SJCRH30 (cell line): ENCODE results near the gene GPR55. TPM values are rescaled to one million over a fixed set of nuclear protein-coding genes. Genes with fewer than 3 reads are reported as not detected.

ENCODE experiments used
- DNase-seq, 2 experiments: peaks; one replicate each; pipeline ENCODE4 v3.0.0-alpha.2; 2015 to 2020
- H3K27ac ChIP-seq: fragments of 250-450 bp; sonication (Bioruptor Pico); 2 replicates; pipeline ENCODE4 v1.5.1; 2020; ENCODE audit warnings: mild to moderate bottlenecking, moderate library complexity
- H3K27me3 ChIP-seq: fragments of 250-450 bp; sonication (Bioruptor Pico); 2 replicates; pipeline ENCODE4 v1.5.1; 2020; ENCODE audit warnings: mild to moderate bottlenecking, moderate library complexity
- H3K36me3 ChIP-seq: fragments of 250-450 bp; sonication (Bioruptor Pico); 2 replicates; pipeline ENCODE4 v1.5.1; 2020; ENCODE audit warnings: mild to moderate bottlenecking, moderate library complexity
- H3K4me1 ChIP-seq: fragments of 250-450 bp; sonication (Bioruptor Pico); 2 replicates; pipeline ENCODE4 v1.5.1; 2020; ENCODE audit warnings: mild to moderate bottlenecking, moderate library complexity
- H3K4me3 ChIP-seq: fragments of 250-450 bp; sonication (Bioruptor Pico); 2 replicates; pipeline ENCODE4 v1.5.1; 2020; ENCODE audit warnings: mild to moderate bottlenecking, moderate library complexity
- H3K9me3 ChIP-seq: fragments of 250-450 bp; sonication (Bioruptor Pico); replicated peaks from 2 replicates; pipeline ENCODE4 v1.5.1; 2020; ENCODE audit warnings: mild to moderate bottlenecking, moderate library complexity
- total RNA-seq: library from RNA; depleted of rRNA; stranded (reverse); fragments of >200 nt; shearing (Covaris generic); gene quantifications from 2 replicates; pipeline ENCODE4 v1.2.3, GENCODE V29; 2014

Gene GPR55
- total RNA-seq, 1 experiment from 2014 or later: 0.10 TPM

DNA sequence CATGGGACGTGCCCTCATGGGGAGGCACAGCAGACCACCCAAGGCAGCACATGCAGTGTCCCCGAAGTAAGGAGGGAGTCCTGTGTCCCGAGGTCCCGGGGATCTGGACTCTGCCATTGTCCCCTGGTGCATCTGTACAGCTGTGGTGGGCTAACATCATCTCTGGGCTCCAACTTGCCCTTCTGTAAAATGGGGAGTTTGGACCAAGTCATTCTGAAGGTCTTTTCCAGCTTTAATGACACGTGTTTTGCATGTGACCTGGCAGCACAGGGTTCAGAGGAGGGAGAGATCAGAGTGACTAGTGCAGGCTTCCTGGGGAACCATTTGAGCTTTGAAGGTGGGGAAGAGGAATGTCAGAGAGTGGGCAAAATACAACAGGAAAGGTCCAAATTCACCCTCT is 38.8 kb downstream of the GPR55 start:
- Histone ChIP-seq H3K27ac (no peak overlapping the region), H3K4me3 (no peak overlapping the region), H3K36me3 (no peaks in the 10 kb centered on the region), H3K9me3 (no peaks in the 10 kb centered on the region), H3K27me3 (peaks cover 6% of the 10 kb centered on the region), H3K4me1 (no peaks in the 10 kb centered on the region)
- no peak for DNase-seq

DNA sequence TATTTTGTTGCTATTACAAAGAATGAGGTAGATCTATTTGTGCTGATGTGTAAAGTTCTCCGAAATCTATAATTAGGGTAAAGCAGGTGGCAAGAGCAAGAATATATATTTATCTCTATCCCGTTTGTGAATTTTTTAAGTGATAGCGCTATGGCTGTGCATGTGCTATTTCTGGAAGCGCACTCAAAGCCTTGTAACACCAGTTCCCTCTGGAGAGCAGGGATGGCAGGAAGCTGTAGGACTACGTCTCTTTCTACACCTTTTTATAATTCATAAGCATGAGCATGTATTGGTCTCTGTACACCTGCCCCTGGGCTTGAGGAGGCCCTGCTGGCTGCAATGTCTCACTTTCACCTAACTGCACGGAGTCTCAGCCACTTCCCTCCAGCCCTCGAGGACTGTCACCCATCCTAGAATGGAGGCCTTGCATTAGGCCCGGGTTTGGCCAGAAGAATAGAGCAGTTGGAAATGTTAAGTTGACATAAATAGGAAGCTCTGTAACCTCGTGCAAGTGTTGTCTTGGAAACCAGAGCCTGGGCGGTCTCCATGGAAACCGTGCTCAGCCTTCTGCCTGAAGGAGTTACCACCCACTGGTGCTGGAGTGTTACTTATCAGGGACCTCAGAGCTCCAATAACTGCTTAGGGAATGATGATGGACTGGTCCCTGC is 39.4 kb downstream of the GPR55 start:
- H3K27me3 ChIP-seq: peaks cover under 1% of the 10 kb centered on the region
- no peaks in the 10 kb centered on the region for H3K4me1 ChIP-seq
- H3K36me3 ChIP-seq: no peaks in the 10 kb centered on the region
- no peaks in the 10 kb centered on the region for H3K9me3 ChIP-seq
- no peak overlapping the region for H3K27ac ChIP-seq
- DNase-seq: no peak
- H3K4me3 ChIP-seq: no peak overlapping the region

DNA sequence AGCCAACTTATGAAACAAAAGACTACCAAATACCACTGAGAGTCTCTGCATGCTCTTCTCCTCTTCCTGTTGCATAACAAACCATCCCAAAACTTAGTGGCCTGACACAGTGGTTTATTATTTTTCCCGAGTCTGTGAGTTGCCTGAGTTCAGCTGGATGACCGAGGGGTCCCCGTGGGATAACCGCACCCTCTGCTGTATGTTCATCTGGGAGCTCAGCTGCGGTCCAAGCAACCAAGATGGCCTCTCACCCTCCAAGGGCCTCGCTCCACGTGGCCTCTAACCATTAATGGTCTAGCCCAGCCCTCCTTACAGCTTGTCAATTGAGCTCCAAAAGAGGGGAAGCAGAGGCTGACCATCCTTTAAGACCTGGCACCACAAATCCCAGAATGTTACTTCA is 43.2 kb downstream of the GPR55 start:
- DNase-seq: no peak
- H3K36me3 ChIP-seq: no peaks in the 10 kb centered on the region
- H3K27ac ChIP-seq: no peak overlapping the region

DNA sequence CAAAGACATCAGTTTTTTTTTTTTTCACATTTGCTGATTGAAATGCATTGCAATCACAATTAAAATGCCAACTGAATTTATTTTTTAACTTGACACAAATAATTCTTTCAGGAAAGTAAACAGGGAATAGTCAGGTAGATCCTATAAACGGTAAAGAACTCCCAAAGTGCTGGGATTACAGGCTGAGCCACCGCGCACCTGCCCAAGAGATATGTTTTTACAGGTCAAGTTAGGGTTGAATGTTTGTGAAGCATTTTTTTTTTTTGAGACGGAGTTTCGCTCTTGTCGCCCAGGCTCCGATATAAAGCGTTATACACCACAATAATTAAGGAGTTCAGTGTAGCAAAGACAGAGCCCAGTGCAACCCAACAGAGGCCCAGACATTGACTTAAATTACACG is 45.2 kb downstream of the GPR55 start:
- no peak overlapping the region for H3K4me3 ChIP-seq
- no peaks in the 10 kb centered on the region for H3K27me3 ChIP-seq
- no peak for DNase-seq
- H3K9me3 ChIP-seq: no peaks in the 10 kb centered on the region
- peaks cover 3% of the 10 kb centered on the region; the same call in 1 of the 2 replicates for H3K4me1 ChIP-seq
- H3K36me3 ChIP-seq: no peaks in the 10 kb centered on the region
- H3K27ac ChIP-seq: no peak overlapping the region

More for the DNA sequence above, 43.2 kb downstream of the GPR55 start:
- peaks cover 3% of the 10 kb centered on the region; the same call in 1 of the 2 replicates for H3K4me1 ChIP-seq
- no peaks in the 10 kb centered on the region for H3K27me3 ChIP-seq
- H3K9me3 ChIP-seq: no peaks in the 10 kb centered on the region
- H3K4me3 ChIP-seq: no peak overlapping the region

DNA sequence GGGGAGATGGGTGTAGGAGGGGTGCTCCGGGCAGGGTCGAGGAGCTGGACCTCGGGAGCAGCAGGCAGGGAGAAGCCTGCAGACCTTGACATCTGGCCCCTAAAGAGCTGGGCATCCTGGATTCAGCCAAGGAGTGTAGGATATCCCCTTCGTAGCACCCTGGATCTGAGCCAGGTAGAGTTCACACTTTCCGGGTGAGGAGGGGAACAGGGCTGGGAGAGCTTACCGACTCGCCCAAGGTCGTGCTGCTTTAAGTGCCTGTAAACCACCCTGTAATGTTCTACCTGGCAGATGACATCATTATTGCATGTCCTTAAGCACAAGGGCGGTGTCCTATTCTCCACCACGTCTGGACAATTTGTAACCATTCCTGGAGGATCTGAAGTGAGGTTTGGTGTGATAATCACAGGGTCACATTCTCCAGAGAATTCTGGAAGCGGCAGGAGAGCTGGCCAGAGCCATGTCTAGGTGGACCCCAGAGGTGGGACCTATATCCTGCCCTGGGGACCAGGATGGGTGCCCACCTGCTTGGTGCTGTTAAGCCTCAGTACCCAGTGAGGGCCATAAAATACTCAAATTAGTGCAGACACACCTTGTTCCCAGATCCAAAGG is 45.7 kb downstream of the GPR55 start:
- DNase-seq: no peak
- H3K36me3 ChIP-seq: no peaks in the 10 kb centered on the region
- no peak overlapping the region for H3K4me3 ChIP-seq
- H3K27ac ChIP-seq: no peak overlapping the region
- H3K27me3 ChIP-seq: no peaks in the 10 kb centered on the region
- H3K4me1 ChIP-seq: peaks cover 3% of the 10 kb centered on the region; the same call in 1 of the 2 replicates
- H3K9me3 ChIP-seq: no peaks in the 10 kb centered on the region

DNA sequence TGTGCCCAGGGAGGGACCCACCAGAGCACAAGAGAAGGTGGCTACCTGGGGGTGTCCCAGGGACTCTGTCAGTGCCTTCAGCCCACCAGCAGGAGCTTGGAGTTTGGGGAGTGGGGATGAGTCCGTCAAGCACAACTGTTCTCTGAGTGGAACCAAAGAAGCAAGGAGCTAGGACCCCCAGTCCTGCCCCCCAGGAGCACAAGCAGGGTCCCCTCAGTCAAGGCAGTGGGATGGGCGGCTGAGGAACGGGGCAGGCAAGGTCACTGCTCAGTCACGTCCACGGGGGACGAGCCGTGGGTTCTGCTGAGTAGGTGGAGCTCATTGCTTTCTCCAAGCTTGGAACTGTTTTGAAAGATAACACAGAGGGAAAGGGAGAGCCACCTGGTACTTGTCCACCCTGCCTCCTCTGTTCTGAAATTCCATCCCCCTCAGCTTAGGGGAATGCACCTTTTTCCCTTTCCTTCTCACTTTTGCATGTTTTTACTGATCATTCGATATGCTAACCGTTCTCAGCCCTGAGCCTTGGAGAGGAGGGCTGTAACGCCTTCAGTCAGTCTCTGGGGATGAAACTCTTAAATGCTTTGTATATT is 46.3 kb downstream of the GPR55 start:
- DNase-seq: no peak
- Histone ChIP-seq H3K36me3 (no peaks in the 10 kb centered on the region), H3K9me3 (no peaks in the 10 kb centered on the region)

DNA sequence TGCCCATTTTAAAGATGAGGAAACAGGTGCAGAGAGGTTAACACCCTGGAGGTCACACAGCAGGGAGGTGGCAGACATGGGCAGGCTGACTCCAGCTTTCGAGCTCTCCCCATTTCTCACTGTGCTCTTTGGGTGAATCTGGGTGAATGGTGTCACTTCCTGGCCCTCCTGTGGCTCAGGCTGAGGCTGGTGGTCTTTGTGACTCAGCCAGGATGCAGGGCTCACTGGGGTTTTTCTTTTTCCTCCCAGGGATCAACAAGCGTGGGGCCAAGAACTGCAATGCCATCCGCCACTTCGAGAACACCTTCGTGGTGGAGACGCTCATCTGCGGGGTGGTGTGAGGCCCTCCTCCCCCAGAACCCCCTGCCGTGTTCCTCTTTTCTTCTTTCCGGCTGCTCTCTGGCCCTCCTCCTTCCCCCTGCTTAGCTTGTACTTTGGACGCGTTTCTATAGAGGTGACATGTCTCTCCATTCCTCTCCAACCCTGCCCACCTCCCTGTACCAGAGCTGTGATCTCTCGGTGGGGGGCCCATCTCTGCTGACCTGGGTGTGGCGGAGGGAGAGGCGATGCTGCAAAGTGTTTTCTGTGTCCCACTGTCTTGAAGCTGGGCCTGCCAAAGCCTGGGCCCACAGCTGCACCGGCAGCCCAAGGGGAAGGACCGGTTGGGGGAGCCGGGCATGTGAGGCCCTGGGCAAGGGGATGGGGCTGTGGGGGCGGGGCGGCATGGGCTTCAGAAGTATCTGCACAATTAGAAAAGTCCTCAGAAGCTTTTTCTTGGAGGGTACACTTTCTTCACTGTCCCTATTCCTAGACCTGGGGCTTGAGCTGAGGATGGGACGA is 47.1 kb downstream of the GPR55 start:
- Histone ChIP-seq H3K27ac (no peak overlapping the region), H3K9me3 (no peaks in the 10 kb centered on the region), H3K27me3 (no peaks in the 10 kb centered on the region; the same call in 1 of the 2 replicates), H3K4me3 (no peak overlapping the region), H3K4me1 (peaks cover 3% of the 10 kb centered on the region; the same call in 1 of the 2 replicates), H3K36me3 (no peaks in the 10 kb centered on the region)
- no peak for DNase-seq

More for the DNA sequence above, 46.3 kb downstream of the GPR55 start:
- Histone ChIP-seq H3K4me3 (no peak overlapping the region), H3K4me1 (peaks cover 3% of the 10 kb centered on the region; the same call in 1 of the 2 replicates), H3K27me3 (no peaks in the 10 kb centered on the region), H3K27ac (no peak overlapping the region)

DNA sequence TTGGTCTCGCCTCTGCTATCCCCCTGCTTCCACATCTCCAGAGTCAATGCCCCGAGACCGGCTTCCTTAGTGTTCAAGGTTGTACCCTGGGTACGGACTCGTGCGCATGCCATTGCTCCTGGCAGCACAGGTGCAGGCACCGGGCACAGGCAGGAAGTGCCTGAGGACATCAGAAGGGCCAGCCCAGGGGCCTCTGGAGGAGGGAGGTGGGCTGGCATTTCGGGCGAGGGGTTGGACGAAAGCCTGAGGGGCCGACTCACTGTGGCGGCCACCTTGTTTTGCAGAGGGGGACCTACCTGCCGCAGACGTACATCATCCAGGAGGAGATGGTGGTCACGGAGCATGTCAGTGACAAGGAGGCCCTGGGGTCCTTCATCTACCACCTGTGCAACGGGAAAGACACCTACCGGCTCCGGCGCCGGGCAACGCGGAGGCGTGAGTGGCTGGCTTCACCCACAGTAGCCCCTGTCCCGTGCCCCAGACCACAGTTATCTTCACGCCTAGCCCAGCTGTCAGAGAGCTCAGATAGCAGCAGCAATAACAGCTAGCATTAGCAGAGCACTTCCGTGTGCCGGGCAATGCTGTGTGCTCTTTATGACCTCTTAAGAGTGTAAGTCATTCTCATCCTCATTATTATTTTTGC is 47.8 kb downstream of the GPR55 start:
- peaks cover 7% of the 10 kb centered on the region; the same call in 1 of the 2 replicates for H3K27me3 ChIP-seq

DNA sequence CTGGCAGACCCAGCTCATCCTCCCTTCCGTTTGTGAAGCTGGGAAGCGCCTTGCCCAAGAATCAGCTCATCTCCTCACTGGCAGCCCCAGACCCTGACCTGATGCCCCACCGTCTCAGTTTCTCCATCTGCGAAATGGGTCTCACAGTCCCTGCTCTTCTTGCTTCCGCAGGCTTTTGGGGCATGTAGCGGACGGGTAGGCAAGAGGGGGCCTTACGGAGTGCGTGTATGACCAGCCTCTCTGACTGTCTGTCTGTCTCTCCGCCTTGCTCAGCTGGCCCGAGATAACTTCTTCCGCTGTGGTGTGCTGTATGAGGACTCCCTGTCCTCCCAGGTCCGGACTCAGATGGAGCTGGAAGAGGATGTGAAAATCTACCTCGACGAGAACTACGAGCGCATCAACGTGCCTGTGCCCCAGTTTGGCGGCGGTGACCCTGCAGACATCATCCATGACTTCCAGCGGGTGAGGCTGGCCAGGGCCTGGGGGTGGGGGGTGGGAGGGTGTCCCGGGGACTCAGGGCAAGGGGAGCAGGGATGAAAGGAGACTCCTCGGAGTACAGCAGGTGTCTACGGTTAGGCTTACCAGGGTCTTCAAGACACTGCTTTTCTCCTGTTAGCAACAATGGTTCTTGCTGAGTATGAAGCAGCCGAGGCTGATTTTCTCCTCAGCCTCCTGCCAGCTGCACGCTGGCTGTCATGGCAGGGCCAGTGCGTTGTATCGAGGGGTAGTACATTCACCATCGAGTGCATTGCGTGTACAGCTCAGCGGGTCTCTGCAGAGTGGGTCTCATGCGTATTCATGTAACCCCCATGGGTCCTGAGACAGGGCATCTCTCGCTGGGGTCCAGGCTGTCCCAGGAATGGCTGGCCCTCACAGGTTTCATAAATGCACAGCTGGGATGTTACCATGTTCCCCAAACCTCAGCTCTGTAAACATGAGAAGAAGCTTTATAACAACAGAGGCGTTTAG is 49.4 kb downstream of the GPR55 start:
- Histone ChIP-seq H3K27me3 (peaks cover 10% of the 10 kb centered on the region; the same call in 1 of the 2 replicates), H3K9me3 (no peaks in the 10 kb centered on the region), H3K4me3 (no peak overlapping the region), H3K36me3 (no peaks in the 10 kb centered on the region), H3K4me1 (peaks cover 15% of the 10 kb centered on the region), H3K27ac (no peak overlapping the region)
- DNase-seq: no peak

More for the DNA sequence above, 47.8 kb downstream of the GPR55 start:
- H3K9me3 ChIP-seq: no peaks in the 10 kb centered on the region
- peaks cover 3% of the 10 kb centered on the region; the same call in 1 of the 2 replicates for H3K4me1 ChIP-seq
- no peak overlapping the region for H3K27ac ChIP-seq
- no peak for DNase-seq
- no peaks in the 10 kb centered on the region for H3K36me3 ChIP-seq
- no peak overlapping the region for H3K4me3 ChIP-seq

DNA sequence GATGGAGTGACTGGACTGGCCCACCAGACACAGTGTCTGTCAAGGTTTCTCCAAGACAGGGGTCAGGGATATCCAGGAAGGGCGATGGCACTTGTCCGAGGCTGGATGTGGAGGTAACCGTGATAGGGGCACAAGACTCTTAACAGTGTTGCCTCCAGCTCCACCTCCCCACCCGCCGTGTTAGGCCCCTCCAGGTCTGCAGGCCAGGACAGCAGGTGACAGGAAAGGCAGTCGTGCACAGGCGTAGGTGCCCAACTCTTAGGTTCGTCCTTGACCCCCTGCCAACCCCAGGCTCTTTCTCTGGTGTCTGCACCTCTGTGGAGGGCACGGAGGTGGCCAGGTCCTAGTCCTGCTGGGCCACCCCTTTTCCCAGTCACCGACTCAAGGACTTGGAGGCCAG is 50.2 kb downstream of the GPR55 start:
- Histone ChIP-seq H3K36me3 (no peaks in the 10 kb centered on the region), H3K27me3 (peaks cover 10% of the 10 kb centered on the region; the same call in 1 of the 2 replicates), H3K4me3 (no peak overlapping the region), H3K4me1 (peaks cover 23% of the 10 kb centered on the region), H3K9me3 (no peaks in the 10 kb centered on the region), H3K27ac (no peak overlapping the region)
- DNase-seq: no peak

DNA sequence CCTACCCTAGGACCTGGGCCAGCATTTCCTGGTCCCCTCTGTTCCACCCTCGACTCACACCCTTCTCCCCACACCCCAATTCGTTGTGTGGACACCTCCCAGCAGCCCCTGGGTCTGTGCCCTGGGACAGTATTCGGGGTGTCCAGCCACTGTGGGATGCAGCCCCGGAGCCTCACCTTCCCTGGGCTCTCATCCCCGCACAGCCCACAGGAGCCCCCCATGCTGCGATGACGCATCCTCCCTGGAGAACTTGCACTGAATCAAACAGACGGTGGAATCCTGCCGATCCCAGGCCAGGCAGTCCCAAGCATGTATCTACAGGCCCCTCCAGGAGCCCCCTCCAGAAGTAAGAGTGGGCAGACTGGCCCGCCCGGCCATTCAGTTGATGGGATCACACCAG is 50.6 kb downstream of the GPR55 start:
- Histone ChIP-seq H3K4me3 (no peak overlapping the region), H3K9me3 (no peaks in the 10 kb centered on the region), H3K27ac (no peak overlapping the region), H3K36me3 (no peaks in the 10 kb centered on the region), H3K27me3 (peaks cover 11% of the 10 kb centered on the region; the same call in 1 of the 2 replicates), H3K4me1 (peaks cover 27% of the 10 kb centered on the region)
- DNase-seq: no peak

DNA sequence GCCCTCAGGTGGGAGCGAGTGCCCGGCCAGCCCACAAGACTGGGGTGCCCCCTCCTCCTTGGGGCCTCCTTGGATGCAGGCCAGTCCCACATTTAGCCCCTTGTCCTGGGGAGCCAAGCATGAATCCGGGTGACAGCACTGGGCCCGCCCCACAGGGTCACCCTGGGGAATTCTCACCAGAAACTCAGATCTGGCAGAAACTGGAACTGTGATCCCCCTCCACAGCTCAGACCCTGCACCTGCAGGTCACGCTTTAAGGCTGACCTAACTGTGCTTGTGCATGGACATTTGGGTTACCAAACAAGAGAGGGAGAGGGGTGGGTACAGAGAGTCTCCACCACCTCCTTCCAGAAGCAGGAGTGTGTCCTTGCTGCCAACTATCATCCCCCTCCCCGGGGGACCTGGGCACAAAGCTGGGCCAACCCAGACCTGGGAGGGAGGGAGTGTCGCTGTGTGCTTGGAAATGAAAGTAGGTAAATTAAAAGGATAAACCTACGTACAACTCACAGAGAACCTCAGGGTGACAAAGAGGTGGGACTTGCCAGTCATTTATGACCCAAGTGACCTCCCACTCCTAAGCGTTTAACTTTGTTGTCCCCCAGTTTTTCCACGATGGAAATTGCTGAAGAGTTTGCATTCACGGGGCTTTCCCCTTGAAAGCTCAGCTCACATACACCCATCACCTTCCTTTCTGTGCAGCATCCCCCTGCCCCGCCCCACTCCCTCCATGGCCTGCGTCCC is 51.2 kb downstream of the GPR55 start:
- Histone ChIP-seq H3K27ac (no peak overlapping the region), H3K4me1 (peaks cover 29% of the 10 kb centered on the region), H3K4me3 (no peak overlapping the region), H3K36me3 (no peaks in the 10 kb centered on the region), H3K27me3 (peaks cover 17% of the 10 kb centered on the region), H3K9me3 (no peaks in the 10 kb centered on the region)
- DNase-seq: no peak
